Testis (tissue), 2 donors: ENCODE data around the gene EXOG.

Experiments used
- POLR2A ChIP-seq: fragments of 450-650 bp; IDR thresholded peaks from one replicate; pipeline ENCODE4 v1.6.1; 2017; ENCODE audit warnings: antibody characterized with exemption, mild to moderate bottlenecking, moderate library complexity
- TF ChIP-seq, protein P1 (sequence below), 3 experiments: fragments of 450-650 bp in 2 of 3; fragments of 200-600 bp in 1 of 3; sonication (generic) in 1 of 3; IDR thresholded peaks; one replicate each; pipeline ENCODE4 v1.5.1; 2016 to 2019; ENCODE audit warnings: antibody characterized with exemption in 3 of 3, mild to moderate bottlenecking in 2 of 3, moderate library complexity in 1 of 3

DNA sequence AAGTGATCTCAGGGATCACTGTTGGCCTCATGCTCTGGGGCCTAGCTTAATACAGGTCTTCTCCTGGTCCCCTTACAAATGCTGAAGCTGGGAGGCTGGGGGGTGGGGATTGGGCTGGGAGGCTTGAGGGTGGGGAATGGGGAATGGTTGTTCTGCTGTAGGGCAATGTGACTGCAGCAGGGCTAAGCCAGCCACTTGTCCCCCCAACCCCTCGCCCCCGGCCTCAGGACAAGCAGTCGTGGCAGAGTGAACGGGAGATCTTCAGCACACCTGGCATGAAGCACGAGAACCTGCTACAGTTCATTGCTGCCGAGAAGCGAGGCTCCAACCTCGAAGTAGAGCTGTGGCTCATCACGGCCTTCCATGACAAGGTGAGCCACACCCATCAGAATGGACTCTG is 17.2 kb upstream of the EXOG start:
- TF ChIP-seq POLR2A, result no peak
- TF ChIP-seq, protein P1, sequence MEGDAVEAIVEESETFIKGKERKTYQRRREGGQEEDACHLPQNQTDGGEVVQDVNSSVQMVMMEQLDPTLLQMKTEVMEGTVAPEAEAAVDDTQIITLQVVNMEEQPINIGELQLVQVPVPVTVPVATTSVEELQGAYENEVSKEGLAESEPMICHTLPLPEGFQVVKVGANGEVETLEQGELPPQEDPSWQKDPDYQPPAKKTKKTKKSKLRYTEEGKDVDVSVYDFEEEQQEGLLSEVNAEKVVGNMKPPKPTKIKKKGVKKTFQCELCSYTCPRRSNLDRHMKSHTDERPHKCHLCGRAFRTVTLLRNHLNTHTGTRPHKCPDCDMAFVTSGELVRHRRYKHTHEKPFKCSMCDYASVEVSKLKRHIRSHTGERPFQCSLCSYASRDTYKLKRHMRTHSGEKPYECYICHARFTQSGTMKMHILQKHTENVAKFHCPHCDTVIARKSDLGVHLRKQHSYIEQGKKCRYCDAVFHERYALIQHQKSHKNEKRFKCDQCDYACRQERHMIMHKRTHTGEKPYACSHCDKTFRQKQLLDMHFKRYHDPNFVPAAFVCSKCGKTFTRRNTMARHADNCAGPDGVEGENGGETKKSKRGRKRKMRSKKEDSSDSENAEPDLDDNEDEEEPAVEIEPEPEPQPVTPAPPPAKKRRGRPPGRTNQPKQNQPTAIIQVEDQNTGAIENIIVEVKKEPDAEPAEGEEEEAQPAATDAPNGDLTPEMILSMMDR (IDR thresholded peaks at IDR 0.05), result no peak
